ENCODE measurements around the gene ACOT11. TPM values are rescaled to one million over a fixed set of nuclear protein-coding genes. Genes with fewer than 3 reads are reported as not detected.

Gene ACOT11
- total and polyA plus RNA-seq, 2 donors (not counting 1 experiment from before 2014, with no cell fraction given): 0.73 to 2.5 TPM

GRCh38 chr1:54643736-54644135 is 95.7 kb downstream of the ACOT11 start:
- H3K4me3 ChIP-seq (replicated peaks in 1 of 4; ENCODE audit: control extremely low read depth in 1 of 4, insufficient read depth in 1 of 4, low read depth in 3 of 4, low read length in 4 of 4): no peak overlapping the region
- no peak overlapping the region for H2AFZ ChIP-seq (ENCODE audit: low read length)
- no peak for DNase-seq (ENCODE audit: low read depth in 2 of 2)
- no peaks in the 10 kb centered on the region for H3K79me2 ChIP-seq (ENCODE audit: control insufficient read depth, insufficient read depth, low read length)
- no peaks in the 10 kb centered on the region for H4K20me1 ChIP-seq (ENCODE audit: control insufficient read depth, extremely low read depth, insufficient read depth, low read length)
- H3K4me1 ChIP-seq (ENCODE audit: control insufficient read depth, extremely low read depth, insufficient read depth, low read length): no peaks in the 10 kb centered on the region
- H3K9ac ChIP-seq (ENCODE audit: insufficient read depth, low read length): no peak overlapping the region
- no peak for TF ChIP-seq EZH2 (IDR thresholded peaks at IDR 0.05; ENCODE audit: low read length, missing control alignments)
- no peak for TF ChIP-seq CTCF (conservative IDR thresholded peaks at IDR 0.05 in 1 of 2, IDR thresholded peaks at IDR 0.05 in 1 of 2; ENCODE audit: low read depth in 1 of 2, low read length in 2 of 2)
- H3K27me3 ChIP-seq (ENCODE audit: control insufficient read depth, insufficient read depth, low read length): no peaks in the 10 kb centered on the region
- no peak overlapping the region for H3K4me2 ChIP-seq (ENCODE audit: extremely low read depth, insufficient read depth, low read length)
- no peak overlapping the region for H3K27ac ChIP-seq (ENCODE audit: insufficient read depth, low read length)
- H3K36me3 ChIP-seq (ENCODE audit: control insufficient read depth, insufficient read depth, low read length): no peaks in the 10 kb centered on the region
- H3K9me3 ChIP-seq (ENCODE audit: control insufficient read depth, insufficient read depth, low read depth, low read length): no peaks in the 10 kb centered on the region

- DNase-seq (ENCODE audit: low read depth in 2 of 2): peak in 1 of 2 donors; percentile 6
- H3K27me3 ChIP-seq (ENCODE audit: control insufficient read depth, insufficient read depth, low read length): peaks cover 10% of the 10 kb centered on the region
These were observed 98.0 kb downstream of the ACOT11 start for GRCh38 chr1:54645806-54646676.

More at GRCh38 chr1:54645806-54646676, 98.0 kb downstream of the ACOT11 start:
- Histone ChIP-seq H3K4me2 (ENCODE audit: extremely low read depth, insufficient read depth, low read length) (no peak overlapping the region), H4K20me1 (ENCODE audit: control insufficient read depth, extremely low read depth, insufficient read depth, low read length) (no peaks in the 10 kb centered on the region), H3K4me1 (ENCODE audit: control insufficient read depth, extremely low read depth, insufficient read depth, low read length) (no peaks in the 10 kb centered on the region), H3K36me3 (ENCODE audit: control insufficient read depth, insufficient read depth, low read length) (no peaks in the 10 kb centered on the region), H3K9ac (ENCODE audit: insufficient read depth, low read length) (no peak overlapping the region), H2AFZ (ENCODE audit: low read length) (no peak overlapping the region), H3K4me3 (replicated peaks in 1 of 4; ENCODE audit: control extremely low read depth in 1 of 4, insufficient read depth in 1 of 4, low read depth in 3 of 4, low read length in 4 of 4) (no peak overlapping the region), H3K9me3 (ENCODE audit: control insufficient read depth, insufficient read depth, low read depth, low read length) (no peaks in the 10 kb centered on the region), H3K79me2 (ENCODE audit: control insufficient read depth, insufficient read depth, low read length) (no peaks in the 10 kb centered on the region), H3K27ac (ENCODE audit: insufficient read depth, low read length) (no peak overlapping the region)
- TF ChIP-seq EZH2 (IDR thresholded peaks at IDR 0.05; ENCODE audit: low read length, missing control alignments) (no peak), CTCF (conservative IDR thresholded peaks at IDR 0.05 in 1 of 2, IDR thresholded peaks at IDR 0.05 in 1 of 2; ENCODE audit: low read depth in 1 of 2, low read length in 2 of 2) (no peak)

Data from fibroblast of lung (primary cell).